ENCODE data around the gene PAFAH1B1. TPM values are rescaled to one million over a fixed set of nuclear protein-coding genes. Genes with fewer than 3 reads are reported as not detected.
"Not testable (repeated sequence)": the region's sequence is repeated elsewhere in the genome, so short reads cannot be mapped to it uniquely, and the experiment has no call there.

PAFAH1B1 gene
- total and polyA plus RNA-seq, 10 of the 15 experiments (the other 5 are each of a cell fraction or from before 2014, with no cell fraction given) = 28.9 to 107 (median 49.1) TPM

GRCh38 chr17:2628922-2629321 lies 35.5 kb downstream of the PAFAH1B1 start:
- H3K79me2 ChIP-seq (ENCODE audit: control insufficient read depth, insufficient read depth, low read length) = peaks cover 97% of the 10 kb centered on the region
- H2AFZ ChIP-seq (ENCODE audit: control insufficient read depth, low read depth, low read length); H3K4me3 ChIP-seq; BruUV-seq (replicated peaks); intact Hi-C loops (cut with micrococcal nuclease; ENCODE audit: unreplicated experiment); RAD21 ChIA-PET (ENCODE audit: unreplicated experiment); H3K36me3 ChIP-seq (ENCODE audit: control insufficient read depth in 2 of 2, insufficient read depth in 2 of 2, low read length in 1 of 2); DNase-seq (ENCODE audit: low read depth, low spot score); H3K27ac ChIP-seq (ENCODE audit: control insufficient read depth, insufficient read depth); H3K27me3 ChIP-seq (replicated peaks in 1 of 2; ENCODE audit: control insufficient read depth in 2 of 2, insufficient read depth in 2 of 2, low read length in 1 of 2); H3K4me2 ChIP-seq (ENCODE audit: control insufficient read depth, insufficient read depth); in situ Hi-C loops (cut with MboI); POLR2A ChIA-PET; H3K4me1 ChIP-seq (ENCODE audit: control insufficient read depth, insufficient read depth, low read length); CTCF ChIA-PET; H3K9ac ChIP-seq (ENCODE audit: control insufficient read depth, insufficient read depth, low read length); ATAC-seq; H4K20me1 ChIP-seq (ENCODE audit: control insufficient read depth, insufficient read depth); H3K9me3 ChIP-seq (replicated peaks; ENCODE audit: control insufficient read depth, insufficient read depth, low read length); FAIRE-seq: not testable (repeated sequence)
- WGBS (ENCODE audit: insufficient coverage, insufficient replicate concordance, low lambda C conversion rate, missing lambda C conversion rate) = 5% methylated on average over 2 of the region's 2 CpGs
- TF ChIP-seq ATF7 (IDR thresholded peaks at IDR 0.05; ENCODE audit: low read depth) (peak; percentile 53; the same call in 1 of the 2 replicates), RELB (IDR thresholded peaks at IDR 0.05; ENCODE audit: low read depth) (peak; percentile 35; the same call in 1 of the 2 replicates), NBN (IDR thresholded peaks at IDR 0.05) (peak; percentile 70), ZNF217 (IDR thresholded peaks at IDR 0.05) (peak; percentile 41; the same call in 1 of the 2 replicates)
- SMC1A ChIA-PET (ENCODE audit: uncharacterized antibody, unreplicated experiment) = interaction anchor here (0.7 to 0.8 kb wide), 2 partner anchors 14 to 20 kb away, joined by 3 read pairs; no protein-coding TSS in a partner anchor

GRCh38 chr17:2631211-2631610 lies 37.8 kb downstream of the PAFAH1B1 start:
- in situ Hi-C loops (cut with MboI) = no loop called here
- Histone ChIP-seq H3K4me2 (ENCODE audit: control insufficient read depth, insufficient read depth) (no peak overlapping the region), H3K27ac (ENCODE audit: control insufficient read depth, insufficient read depth) (no peak overlapping the region), H3K27me3 (replicated peaks in 1 of 2; ENCODE audit: control insufficient read depth in 2 of 2, insufficient read depth in 2 of 2, low read length in 1 of 2) (no peaks in the 10 kb centered on the region), H4K20me1 (ENCODE audit: control insufficient read depth, insufficient read depth) (no peaks in the 10 kb centered on the region), H3K36me3 (ENCODE audit: control insufficient read depth in 2 of 2, insufficient read depth in 2 of 2, low read length in 1 of 2) (peaks cover 0 to 13% of the 10 kb centered on the region in 2 experiments; a peak in 2 of 4 replicates), H2AFZ (ENCODE audit: control insufficient read depth, low read depth, low read length) (no peak overlapping the region), H3K79me2 (ENCODE audit: control insufficient read depth, insufficient read depth, low read length) (peaks cover 96% of the 10 kb centered on the region), H3K9ac (ENCODE audit: control insufficient read depth, insufficient read depth, low read length) (no peak overlapping the region), H3K9me3 (replicated peaks; ENCODE audit: control insufficient read depth, insufficient read depth, low read length) (peaks cover 6% of the 10 kb centered on the region), H3K4me1 (ENCODE audit: control insufficient read depth, insufficient read depth, low read length) (peaks cover 6% of the 10 kb centered on the region; the same call in 1 of the 2 replicates), H3K4me3 (no peak overlapping the region)
- POLR2A ChIA-PET = interaction anchor here (0.6 kb wide), 1 partner anchor 41 kb away, joined by 4 read pairs; no protein-coding TSS in a partner anchor
- CTCF ChIA-PET = no interaction called here
- RAD21 ChIA-PET (ENCODE audit: unreplicated experiment) = no interaction called here
- WGBS (ENCODE audit: insufficient coverage, insufficient replicate concordance, low lambda C conversion rate, missing lambda C conversion rate) = 92% methylated on average over 8 of the region's 9 CpGs
- FAIRE-seq (no peak), ATAC-seq (no peak), DNase-seq (ENCODE audit: low read depth, low spot score) (no peak)
- SMC1A ChIA-PET (ENCODE audit: uncharacterized antibody, unreplicated experiment) = interaction anchor here (0.9 kb wide), 2 partner anchors 10 to 32 kb away, joined by 3 to 4 read pairs; no protein-coding TSS in a partner anchor
- BruUV-seq (replicated peaks) = no TSS peak
- intact Hi-C loops (cut with micrococcal nuclease; ENCODE audit: unreplicated experiment) = no loop called here
- TF ChIP-seq HCFC1 (IDR thresholded peaks at IDR 0.05; ENCODE audit: low read length) = no peak
